Breast epithelium (tissue), 4 donors: ENCODE data around the gene DTNA. TPM values are rescaled to one million over a fixed set of nuclear protein-coding genes. Genes with fewer than 3 reads are reported as not detected.

Experiments used
- DNase-seq, 2 donors: peaks; one replicate each; pipeline ENCODE4 v3.0.0-alpha.2; 2019; ENCODE audit warnings: low spot score in 2 of 2
- H3K27ac ChIP-seq, 2 donors: fragments of 200-600 bp; sonication (generic) in 1 of 2; one replicate each; pipeline ENCODE4 v1.5.1; 2016 to 2019; ENCODE audit warnings: mild to moderate bottlenecking in 1 of 2
- H3K27me3 ChIP-seq, 2 donors: fragments of 200-600 bp; sonication (generic) in 1 of 2; one replicate each; pipeline versions ENCODE4 v1.5.1 to v1.6.0; 2017 to 2019; ENCODE audit warnings: control low read depth in 1 of 2, mild to moderate bottlenecking in 1 of 2
- H3K36me3 ChIP-seq: fragments of 200-600 bp; one replicate; pipeline ENCODE4 v1.5.1; 2019
- H3K4me1 ChIP-seq, 2 donors: fragments of 200-600 bp; sonication (generic); one replicate each; pipeline ENCODE4 v1.5.1; 2016 to 2019; ENCODE audit warnings: control low read depth in 1 of 2
- H3K4me3 ChIP-seq, 3 donors: fragments of 200-600 bp; sonication (generic); 1 replicate in 2 of 3; 2 replicates in 1 of 3; pipeline ENCODE4 v1.5.1; 2016 to 2019; ENCODE audit warnings: mild to moderate bottlenecking in 3 of 3, moderate library complexity in 2 of 3
- H3K9me3 ChIP-seq, 2 donors: fragments of 200-600 bp; sonication (generic) in 1 of 2; one replicate each; pipeline ENCODE4 v1.5.1; 2016 to 2019; ENCODE audit warnings: control low read depth in 1 of 2
- POLR2A ChIP-seq: fragments of 450-650 bp; IDR thresholded peaks from one replicate; pipeline ENCODE4 v1.6.1; 2016; ENCODE audit warnings: antibody characterized with exemption, mild to moderate bottlenecking, moderate library complexity
- POLR2AphosphoS5 ChIP-seq, 3 donors: sonication (generic); formaldehyde crosslinking; IDR thresholded peaks; one replicate each; pipeline ENCODE4 v1.6.1; 2017; ENCODE audit warnings: antibody characterized with exemption in 3 of 3
- intact Hi-C: fragments of 100-400 bp; cut with DNase I; formaldehyde crosslinking; loops from one replicate; pipeline ENCODE4 v1.15.1; 2023; ENCODE audit warnings: low total_unique reads
- total RNA-seq, 3 donors: library from RNA; depleted of rRNA; stranded (reverse); fragments of >200 nt; gene quantifications; one replicate each; pipeline ENCODE4 v1.1.0, GENCODE V29; 2016
- TF ChIP-seq, protein P1 (sequence below), 3 donors: fragments of 450-650 bp; IDR thresholded peaks; one replicate each; pipeline ENCODE4 v1.5.1; 2016 to 2017; ENCODE audit warnings: antibody characterized with exemption in 3 of 3, mild to moderate bottlenecking in 3 of 3, moderate library complexity in 3 of 3

The DTNA gene
- total RNA-seq, 3 donors from 2014 or later = 14.4 to 40.5 (median 17.9) TPM

- Histone ChIP-seq H3K27ac (no peak overlapping the region), H3K27me3 (no peaks in the 10 kb centered on the region), H3K36me3 (no peaks in the 10 kb centered on the region), H3K9me3 (no peaks in the 10 kb centered on the region), H3K4me1 (no peaks in the 10 kb centered on the region), H3K4me3 (no peak overlapping the region)
- TF ChIP-seq, protein P1, sequence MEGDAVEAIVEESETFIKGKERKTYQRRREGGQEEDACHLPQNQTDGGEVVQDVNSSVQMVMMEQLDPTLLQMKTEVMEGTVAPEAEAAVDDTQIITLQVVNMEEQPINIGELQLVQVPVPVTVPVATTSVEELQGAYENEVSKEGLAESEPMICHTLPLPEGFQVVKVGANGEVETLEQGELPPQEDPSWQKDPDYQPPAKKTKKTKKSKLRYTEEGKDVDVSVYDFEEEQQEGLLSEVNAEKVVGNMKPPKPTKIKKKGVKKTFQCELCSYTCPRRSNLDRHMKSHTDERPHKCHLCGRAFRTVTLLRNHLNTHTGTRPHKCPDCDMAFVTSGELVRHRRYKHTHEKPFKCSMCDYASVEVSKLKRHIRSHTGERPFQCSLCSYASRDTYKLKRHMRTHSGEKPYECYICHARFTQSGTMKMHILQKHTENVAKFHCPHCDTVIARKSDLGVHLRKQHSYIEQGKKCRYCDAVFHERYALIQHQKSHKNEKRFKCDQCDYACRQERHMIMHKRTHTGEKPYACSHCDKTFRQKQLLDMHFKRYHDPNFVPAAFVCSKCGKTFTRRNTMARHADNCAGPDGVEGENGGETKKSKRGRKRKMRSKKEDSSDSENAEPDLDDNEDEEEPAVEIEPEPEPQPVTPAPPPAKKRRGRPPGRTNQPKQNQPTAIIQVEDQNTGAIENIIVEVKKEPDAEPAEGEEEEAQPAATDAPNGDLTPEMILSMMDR (IDR thresholded peaks at IDR 0.05) = no peak
- no peak for TF ChIP-seq POLR2AphosphoS5 (IDR thresholded peaks at IDR 0.05)
- TF ChIP-seq POLR2A = no peak
- intact Hi-C loops = no loop called here
- no peak for DNase-seq
Measured at GRCh38 chr18:34780856-34781255, 70.8 kb downstream of the DTNA start.

GRCh38 chr18:34783501-34783900, 73.4 kb downstream of the DTNA start:
- DNase-seq = no peak

DNA sequence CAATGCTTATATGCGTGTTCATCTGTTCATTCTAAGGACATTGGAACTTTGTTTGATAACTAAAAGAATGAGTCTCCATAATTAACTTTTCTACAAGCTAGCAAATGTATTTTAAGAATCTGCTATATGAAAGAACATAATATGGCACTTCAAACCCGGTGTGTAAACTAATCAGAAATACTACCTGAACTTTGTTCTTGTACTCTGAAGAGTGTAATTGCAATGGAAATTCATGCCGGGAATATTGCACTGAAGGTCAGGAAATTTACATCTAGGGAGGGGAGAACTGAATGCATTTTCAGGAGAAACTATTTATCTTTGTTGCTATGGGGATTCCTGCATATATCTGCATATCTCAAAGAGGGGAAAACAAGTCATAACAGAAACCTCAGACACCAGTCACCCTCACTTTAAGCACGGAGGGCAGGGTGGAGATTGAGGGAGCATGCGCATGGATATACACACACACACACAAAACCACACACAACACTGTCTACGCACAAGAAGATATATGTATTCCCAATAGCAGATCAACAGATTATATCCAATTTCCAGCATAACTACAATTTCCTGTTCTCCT, 76.2 kb downstream of the DTNA start:
- no peaks in the 10 kb centered on the region for H3K36me3 ChIP-seq
- H3K27ac ChIP-seq = no peak overlapping the region
- no peaks in the 10 kb centered on the region for H3K9me3 ChIP-seq
- TF ChIP-seq POLR2A = no peak
- TF ChIP-seq POLR2AphosphoS5 (IDR thresholded peaks at IDR 0.05) = no peak
- TF ChIP-seq, protein P1 (IDR thresholded peaks at IDR 0.05) = no peak
- intact Hi-C loops = no loop called here
- H3K4me1 ChIP-seq = no peaks in the 10 kb centered on the region
- H3K4me3 ChIP-seq = no peak overlapping the region
- no peak for DNase-seq
- no peaks in the 10 kb centered on the region for H3K27me3 ChIP-seq

More at GRCh38 chr18:34783501-34783900, 73.4 kb downstream of the DTNA start:
- no peaks in the 10 kb centered on the region for H3K4me1 ChIP-seq
- H3K9me3 ChIP-seq = no peaks in the 10 kb centered on the region
- no peaks in the 10 kb centered on the region for H3K27me3 ChIP-seq
- H3K36me3 ChIP-seq = no peaks in the 10 kb centered on the region
- intact Hi-C loops = no loop called here
- no peak for TF ChIP-seq POLR2AphosphoS5 (IDR thresholded peaks at IDR 0.05)
- TF ChIP-seq POLR2A = no peak
- TF ChIP-seq, protein P1 (IDR thresholded peaks at IDR 0.05) = no peak
- no peak overlapping the region for H3K27ac ChIP-seq
- H3K4me3 ChIP-seq = no peak overlapping the region

DNA sequence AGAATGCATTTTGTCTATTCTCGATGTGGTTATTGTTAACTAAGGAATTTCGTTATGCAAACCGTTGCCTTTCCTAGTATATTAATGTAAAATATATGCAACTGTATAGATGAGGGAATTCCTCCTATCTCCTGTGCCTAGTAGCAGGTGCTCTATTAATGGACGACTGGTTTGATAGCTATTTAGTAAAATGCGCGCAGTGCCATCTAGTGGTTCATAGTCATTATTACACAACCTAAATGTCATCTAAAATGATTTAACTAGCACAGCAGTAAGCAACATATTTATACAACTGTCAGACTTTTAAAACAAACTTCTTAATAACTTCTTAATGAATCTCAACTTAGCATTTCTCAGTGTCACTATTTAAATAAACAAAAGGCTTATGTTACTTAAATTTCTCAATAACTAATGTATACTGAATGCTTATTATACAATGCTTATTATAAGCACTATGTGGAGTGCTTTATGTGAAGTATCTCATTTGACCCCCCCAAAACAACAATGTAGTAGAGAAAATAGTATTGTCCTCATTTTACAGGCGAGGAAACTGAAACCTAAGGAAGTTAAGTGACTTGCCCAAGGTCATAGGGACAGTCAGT, 77.9 kb downstream of the DTNA start:
- intact Hi-C loops = no loop called here
- Histone ChIP-seq H3K9me3 (no peaks in the 10 kb centered on the region), H3K27ac (no peak overlapping the region), H3K4me1 (no peaks in the 10 kb centered on the region), H3K36me3 (no peaks in the 10 kb centered on the region), H3K27me3 (no peaks in the 10 kb centered on the region), H3K4me3 (no peak overlapping the region)
- DNase-seq = no peak
- TF ChIP-seq, protein P1 (IDR thresholded peaks at IDR 0.05) = peak; percentile 23 to 74 (median 64)
- TF ChIP-seq POLR2A = no peak
- TF ChIP-seq POLR2AphosphoS5 (IDR thresholded peaks at IDR 0.05) = no peak

DNA sequence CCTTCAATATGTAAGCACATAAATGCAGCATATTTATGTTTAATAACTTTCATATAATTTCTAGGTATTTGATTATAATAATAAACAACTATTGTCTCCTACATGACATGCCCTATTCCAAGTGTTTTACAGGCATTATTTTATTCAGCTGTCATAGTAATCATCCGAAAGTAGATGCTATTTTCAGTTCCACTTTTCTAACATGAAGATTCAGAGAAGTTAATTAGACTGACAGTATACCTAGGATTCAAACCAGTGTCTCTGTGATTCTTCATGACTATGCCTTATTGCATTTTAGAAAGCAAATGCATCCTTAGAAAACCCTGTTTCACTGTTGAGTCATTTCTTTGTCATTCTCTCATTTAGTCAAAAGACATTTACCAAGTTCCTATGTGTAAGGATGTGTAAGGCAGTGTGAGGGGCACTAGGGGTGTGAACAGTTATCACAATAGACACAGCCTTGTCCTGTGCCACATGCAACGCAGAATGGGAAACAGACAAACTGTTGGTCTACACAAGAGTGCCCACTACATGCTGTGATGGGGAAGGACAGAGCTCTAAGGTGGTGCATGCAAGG, 79.8 kb downstream of the DTNA start:
- no peaks in the 10 kb centered on the region for H3K27me3 ChIP-seq
- no peak overlapping the region for H3K27ac ChIP-seq
- H3K4me3 ChIP-seq = no peak overlapping the region
- H3K36me3 ChIP-seq = no peaks in the 10 kb centered on the region
- H3K9me3 ChIP-seq = no peaks in the 10 kb centered on the region
- intact Hi-C loops = no loop called here
- H3K4me1 ChIP-seq = no peaks in the 10 kb centered on the region
- TF ChIP-seq POLR2AphosphoS5 (IDR thresholded peaks at IDR 0.05) (no peak), POLR2A (no peak)
- TF ChIP-seq, protein P1 (IDR thresholded peaks at IDR 0.05) = no peak
- no peak for DNase-seq
